Lower leg skin (tissue), 3 donors: ENCODE data around the gene ARL6IP5.

ENCODE experiments used
- POLR2A ChIP-seq, 2 donors: fragments of 450-650 bp; IDR thresholded peaks; one replicate each; pipeline ENCODE4 v1.6.1; 2016 to 2017; ENCODE audit warnings: antibody characterized with exemption in 2 of 2, mild to moderate bottlenecking in 1 of 2, moderate library complexity in 1 of 2
- TF ChIP-seq, protein P1 (sequence below), 3 donors: fragments of 450-650 bp; IDR thresholded peaks; one replicate each; pipeline ENCODE4 v1.5.1; 2016; ENCODE audit warnings: antibody characterized with exemption in 3 of 3, mild to moderate bottlenecking in 3 of 3, moderate library complexity in 2 of 3

GRCh38 chr3:69105320-69105719 is 20.6 kb downstream of the ARL6IP5 start:
- TF ChIP-seq, protein P1, sequence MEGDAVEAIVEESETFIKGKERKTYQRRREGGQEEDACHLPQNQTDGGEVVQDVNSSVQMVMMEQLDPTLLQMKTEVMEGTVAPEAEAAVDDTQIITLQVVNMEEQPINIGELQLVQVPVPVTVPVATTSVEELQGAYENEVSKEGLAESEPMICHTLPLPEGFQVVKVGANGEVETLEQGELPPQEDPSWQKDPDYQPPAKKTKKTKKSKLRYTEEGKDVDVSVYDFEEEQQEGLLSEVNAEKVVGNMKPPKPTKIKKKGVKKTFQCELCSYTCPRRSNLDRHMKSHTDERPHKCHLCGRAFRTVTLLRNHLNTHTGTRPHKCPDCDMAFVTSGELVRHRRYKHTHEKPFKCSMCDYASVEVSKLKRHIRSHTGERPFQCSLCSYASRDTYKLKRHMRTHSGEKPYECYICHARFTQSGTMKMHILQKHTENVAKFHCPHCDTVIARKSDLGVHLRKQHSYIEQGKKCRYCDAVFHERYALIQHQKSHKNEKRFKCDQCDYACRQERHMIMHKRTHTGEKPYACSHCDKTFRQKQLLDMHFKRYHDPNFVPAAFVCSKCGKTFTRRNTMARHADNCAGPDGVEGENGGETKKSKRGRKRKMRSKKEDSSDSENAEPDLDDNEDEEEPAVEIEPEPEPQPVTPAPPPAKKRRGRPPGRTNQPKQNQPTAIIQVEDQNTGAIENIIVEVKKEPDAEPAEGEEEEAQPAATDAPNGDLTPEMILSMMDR (IDR thresholded peaks at IDR 0.05) = no peak
- no peak for TF ChIP-seq POLR2A (IDR thresholded peaks at IDR 0.05)
